Trophoblast cell (in vitro differentiated cells and primary cell): ENCODE measurements around the gene APP.

Experiments
- DNase-seq, 2 donors: peaks; one replicate each; pipeline ENCODE4 v3.0.0-alpha.2; 2016
- H2AFZ ChIP-seq: 2 replicates; pipeline ENCODE4 v1.6.1; 2013; ENCODE audit warnings: low read length, moderate library complexity, mild to moderate bottlenecking; ENCODE audit not compliant: insufficient read depth, poor library complexity
- H2AK5ac ChIP-seq: 2 replicates; pipeline ENCODE4 v1.6.1; 2013; ENCODE audit warnings: mild to moderate bottlenecking, low read length
- H2BK120ac ChIP-seq: 2 replicates; pipeline ENCODE4 v1.6.1; 2013; ENCODE audit warnings: low read length, mild to moderate bottlenecking, moderate library complexity; ENCODE audit not compliant: insufficient read depth, poor library complexity
- H2BK12ac ChIP-seq: 2 replicates; pipeline ENCODE4 v1.6.1; 2013; ENCODE audit warnings: mild to moderate bottlenecking, low read length, moderate library complexity
- H2BK5ac ChIP-seq: 2 replicates; pipeline ENCODE4 v1.6.1; 2013; ENCODE audit warnings: low read length, low read depth, moderate library complexity, mild to moderate bottlenecking; ENCODE audit not compliant: poor library complexity
- H3K14ac ChIP-seq: 2 replicates; pipeline ENCODE4 v1.6.1; 2013; ENCODE audit warnings: mild to moderate bottlenecking, low read length
- H3K18ac ChIP-seq: 2 replicates; pipeline ENCODE4 v1.6.1; 2013; ENCODE audit warnings: mild to moderate bottlenecking, low read length
- H3K23ac ChIP-seq: 2 replicates; pipeline ENCODE4 v1.6.1; 2013; ENCODE audit warnings: low read length
- H3K27ac ChIP-seq: 2 replicates; pipeline ENCODE4 v1.5.1; 2013; ENCODE audit warnings: low read depth, mild to moderate bottlenecking, inconsistent platforms, low read length, moderate library complexity
- H3K27me3 ChIP-seq: 2 replicates; pipeline ENCODE4 v1.6.1; 2013; ENCODE audit warnings: inconsistent platforms, mild to moderate bottlenecking, low read length, moderate library complexity; ENCODE audit not compliant: insufficient read depth
- H3K36me3 ChIP-seq, 2 experiments: 1 replicate in 1 of 2; 2 replicates in 1 of 2; pipeline ENCODE4 v1.6.1; 2013; ENCODE audit warnings: low read length in 2 of 2, mild to moderate bottlenecking in 2 of 2, moderate library complexity in 1 of 2; ENCODE audit not compliant: insufficient read depth in 2 of 2, control insufficient read depth in 1 of 2
- H3K4ac ChIP-seq: 2 replicates; pipeline ENCODE4 v1.6.1; 2013; ENCODE audit warnings: low read depth, mild to moderate bottlenecking, low read length, moderate library complexity
- H3K4me1 ChIP-seq, 2 experiments: 1 replicate in 1 of 2; 2 replicates in 1 of 2; pipeline ENCODE4 v1.6.1; 2013; ENCODE audit warnings: low read length in 2 of 2, mild to moderate bottlenecking in 2 of 2, moderate library complexity in 1 of 2; ENCODE audit not compliant: insufficient read depth in 2 of 2, control insufficient read depth in 1 of 2
- H3K4me2 ChIP-seq: 2 replicates; pipeline ENCODE4 v1.6.1; 2013; ENCODE audit warnings: inconsistent platforms, mild to moderate bottlenecking, low read length, moderate library complexity
- H3K4me3 ChIP-seq: 2 replicates; pipeline ENCODE4 v1.5.1; 2013; ENCODE audit warnings: mild to moderate bottlenecking, low read depth, low read length, inconsistent platforms
- H3K79me1 ChIP-seq: one replicate; pipeline ENCODE4 v1.6.1; 2013; ENCODE audit warnings: low read length
- H3K79me2 ChIP-seq: 2 replicates; pipeline ENCODE4 v1.6.1; 2013; ENCODE audit warnings: low read length, mild to moderate bottlenecking; ENCODE audit not compliant: control insufficient read depth, insufficient read depth, poor library complexity
- H3K9ac ChIP-seq: 2 replicates; pipeline ENCODE4 v1.6.1; 2013; ENCODE audit warnings: mild to moderate bottlenecking, low read length
- H3K9me3 ChIP-seq: 2 replicates; pipeline ENCODE4 v1.6.1; 2013; ENCODE audit warnings: low read depth, mild to moderate bottlenecking, control low read depth, inconsistent platforms, low read length; ENCODE audit not compliant: insufficient read depth
- H4K12ac ChIP-seq: 2 replicates; pipeline ENCODE4 v1.6.1; 2013; ENCODE audit warnings: low read depth, mild to moderate bottlenecking, low read length, moderate library complexity
- H4K8ac ChIP-seq: 2 replicates; pipeline ENCODE4 v1.6.1; 2013; ENCODE audit warnings: low read depth, mild to moderate bottlenecking, low read length, moderate library complexity
- H4K91ac ChIP-seq: one replicate; pipeline ENCODE4 v1.6.1; 2013; ENCODE audit warnings: low read depth, mild to moderate bottlenecking, low read length, moderate library complexity
- WGBS: extraction: QIAGEN DNeasy Blood & Tissue Kit; methylation state at CpG from one replicate; pipeline ENCODE4 v1.1.7; 2013; ENCODE audit warnings: missing lambda C conversion rate; ENCODE audit not compliant: insufficient read length, insufficient coverage; ENCODE audit errors: extremely low coverage; 5-methylcytosine and 5-hydroxymethylcytosine counted together

APP gene

GRCh38 chr21:26099610-26100219 is 70.9 kb downstream of the APP start:
- H3K4me3 ChIP-seq, result no peak overlapping the region
- no peak overlapping the region for H2BK120ac ChIP-seq
- no peak overlapping the region for H3K23ac ChIP-seq
- no peak overlapping the region for H3K18ac ChIP-seq
- no peaks in the 10 kb centered on the region for H3K9me3 ChIP-seq
- peaks cover 5% of the 10 kb centered on the region for H3K79me1 ChIP-seq
- H4K12ac ChIP-seq, result no peak overlapping the region
- H2BK5ac ChIP-seq, result no peak overlapping the region
- H2AFZ ChIP-seq, result no peak overlapping the region
- no peak overlapping the region for H4K91ac ChIP-seq
- H3K4ac ChIP-seq, result no peak overlapping the region
- no peak overlapping the region for H3K14ac ChIP-seq
- H3K27ac ChIP-seq, result no peak overlapping the region
- no peak overlapping the region for H2BK12ac ChIP-seq
- H3K9ac ChIP-seq, result no peak overlapping the region
- H4K8ac ChIP-seq, result no peak overlapping the region
- no peak overlapping the region for H2AK5ac ChIP-seq
- H3K27me3 ChIP-seq, result no peaks in the 10 kb centered on the region
- H3K4me2 ChIP-seq, result no peak overlapping the region
- no peaks in the 10 kb centered on the region for H3K79me2 ChIP-seq
- WGBS, result no CpG with 5 or more reads among the region's 7 CpGs
- no peaks in the 10 kb centered on the region for H3K36me3 ChIP-seq
- peaks cover 10 to 11% of the 10 kb centered on the region in 2 experiments for H3K4me1 ChIP-seq
- DNase-seq, result peak; percentile 45 to 77

DNA sequence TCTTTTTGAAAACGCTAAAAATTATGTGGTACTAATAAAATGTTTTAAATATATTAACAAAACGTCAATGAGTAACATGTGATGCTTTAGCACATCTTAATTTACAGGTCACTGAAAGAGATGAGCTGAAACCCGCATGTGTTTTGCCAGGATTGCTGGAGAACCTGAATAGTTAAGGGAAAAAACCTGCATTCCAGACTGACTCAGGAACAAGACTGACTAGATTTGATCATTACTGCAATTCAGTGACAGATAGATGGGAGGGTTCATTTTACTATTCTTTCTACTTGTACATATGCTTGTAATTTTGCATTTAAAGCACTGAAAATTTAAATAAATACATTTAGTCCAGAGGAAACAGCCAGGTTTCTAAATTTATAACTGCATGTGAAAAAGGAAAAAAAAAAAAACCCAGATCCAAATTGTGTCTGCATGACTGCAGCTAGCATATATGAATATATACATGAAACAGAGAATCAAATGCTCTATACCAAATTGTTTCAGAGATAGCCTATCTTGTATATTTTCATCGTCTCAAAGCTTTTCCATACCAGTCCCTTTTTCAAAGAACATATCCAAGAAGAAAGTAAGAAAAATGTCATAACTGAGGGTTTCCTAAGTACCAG is 71.7 kb downstream of the APP start:
- no peak overlapping the region for H3K14ac ChIP-seq
- no peak overlapping the region for H2AFZ ChIP-seq
- no peak overlapping the region for H3K27ac ChIP-seq
- H3K27me3 ChIP-seq, result no peaks in the 10 kb centered on the region
- no peak overlapping the region for H3K4ac ChIP-seq
- no peak overlapping the region for H2BK12ac ChIP-seq
- H3K18ac ChIP-seq, result no peak overlapping the region
- peak; percentile 88 to 96 for DNase-seq
- H3K79me1 ChIP-seq, result peaks cover 5% of the 10 kb centered on the region
- no peak overlapping the region for H3K4me3 ChIP-seq
- no peak overlapping the region for H4K12ac ChIP-seq
- no peak overlapping the region for H3K9ac ChIP-seq
- no peak overlapping the region for H2BK120ac ChIP-seq
- no peak overlapping the region for H3K4me2 ChIP-seq
- H2AK5ac ChIP-seq, result no peak overlapping the region
- WGBS, result no CpG with 5 or more reads among the region's 4 CpGs
- no peaks in the 10 kb centered on the region for H3K36me3 ChIP-seq
- H3K4me1 ChIP-seq, result peaks cover 10 to 11% of the 10 kb centered on the region in 2 experiments
- H3K79me2 ChIP-seq, result no peaks in the 10 kb centered on the region
- H4K8ac ChIP-seq, result no peak overlapping the region
- no peak overlapping the region for H2BK5ac ChIP-seq
- H3K9me3 ChIP-seq, result no peaks in the 10 kb centered on the region
- H3K23ac ChIP-seq, result no peak overlapping the region
- no peak overlapping the region for H4K91ac ChIP-seq

DNA sequence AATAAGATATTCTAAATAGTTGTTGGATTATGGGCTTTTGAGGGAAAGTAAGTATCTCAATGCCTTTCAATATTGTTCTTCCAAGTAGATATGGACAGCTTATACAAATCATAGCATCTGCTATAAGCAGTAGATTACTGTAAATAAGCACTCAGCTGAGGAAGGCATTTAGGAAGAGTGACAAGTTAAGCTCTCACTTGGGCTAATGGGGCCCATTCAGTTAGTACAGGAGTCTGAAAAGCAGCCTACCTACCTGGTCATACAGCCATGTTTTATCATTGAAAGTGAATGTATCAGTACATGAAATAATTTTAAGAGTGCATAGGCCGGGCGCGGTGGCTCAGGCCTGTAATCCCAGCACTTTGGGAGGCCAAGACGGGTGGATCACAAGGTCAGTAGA is 73.1 kb downstream of the APP start:
- H4K91ac ChIP-seq, result peak overlapping the region; percentile 47
- no peak overlapping the region for H2AFZ ChIP-seq
- H4K8ac ChIP-seq, result no peak overlapping the region
- peaks cover 5% of the 10 kb centered on the region for H3K79me1 ChIP-seq
- no CpG with 5 or more reads among the region's 4 CpGs for WGBS
- DNase-seq, result no peak
- H3K4me2 ChIP-seq, result no peak overlapping the region
- H3K27ac ChIP-seq, result no peak overlapping the region
- peaks cover 10 to 11% of the 10 kb centered on the region in 2 experiments for H3K4me1 ChIP-seq
- no peak overlapping the region for H3K14ac ChIP-seq
- H2BK120ac ChIP-seq, result no peak overlapping the region
- H4K12ac ChIP-seq, result no peak overlapping the region
- H3K4me3 ChIP-seq, result no peak overlapping the region
- peak overlapping the region; percentile 5 for H2BK12ac ChIP-seq
- H3K9me3 ChIP-seq, result no peaks in the 10 kb centered on the region
- H3K79me2 ChIP-seq, result no peaks in the 10 kb centered on the region
- no peak overlapping the region for H3K23ac ChIP-seq
- no peak overlapping the region for H3K9ac ChIP-seq
- no peaks in the 10 kb centered on the region for H3K36me3 ChIP-seq
- H3K27me3 ChIP-seq, result no peaks in the 10 kb centered on the region
- no peak overlapping the region for H3K18ac ChIP-seq
- H2AK5ac ChIP-seq, result no peak overlapping the region
- H2BK5ac ChIP-seq, result peak overlapping the region; percentile 27
- H3K4ac ChIP-seq, result no peak overlapping the region

- no peaks in the 10 kb centered on the region for H3K36me3 ChIP-seq
- no peak overlapping the region for H2AFZ ChIP-seq
- no peak overlapping the region for H4K91ac ChIP-seq
- no peak overlapping the region for H3K23ac ChIP-seq
- no peak overlapping the region for H3K4me2 ChIP-seq
- H3K79me2 ChIP-seq, result no peaks in the 10 kb centered on the region
- peak overlapping the region; percentile 15 for H2BK12ac ChIP-seq
- no peak for DNase-seq
- no peaks in the 10 kb centered on the region for H3K9me3 ChIP-seq
- H2AK5ac ChIP-seq, result no peak overlapping the region
- H3K18ac ChIP-seq, result no peak overlapping the region
- no CpG with 5 or more reads among the region's 13 CpGs for WGBS
- no peak overlapping the region for H4K8ac ChIP-seq
- no peak overlapping the region for H2BK5ac ChIP-seq
- no peak overlapping the region for H3K4me3 ChIP-seq
- H3K27ac ChIP-seq, result peak overlapping the region; percentile 40
- H4K12ac ChIP-seq, result no peak overlapping the region
- H3K79me1 ChIP-seq, result peaks cover 5% of the 10 kb centered on the region
- H2BK120ac ChIP-seq, result no peak overlapping the region
- H3K4ac ChIP-seq, result no peak overlapping the region
- H3K4me1 ChIP-seq, result peaks cover 10 to 11% of the 10 kb centered on the region in 2 experiments
- no peak overlapping the region for H3K9ac ChIP-seq
- H3K14ac ChIP-seq, result no peak overlapping the region
- no peaks in the 10 kb centered on the region for H3K27me3 ChIP-seq
These were observed 73.8 kb downstream of the APP start for GRCh38 chr21:26096494-26097371.
